Breast epithelium (tissue), 3 donors: Measurements from ENCODE around the gene ZNF813.

Source experiments
- CTCF ChIP-seq, 3 donors: fragments of 450-650 bp; IDR thresholded peaks; one replicate each; pipeline ENCODE4 v1.5.1; 2016 to 2017; ENCODE audit warnings: antibody characterized with exemption in 3 of 3, mild to moderate bottlenecking in 3 of 3, moderate library complexity in 3 of 3
- POLR2A ChIP-seq: fragments of 450-650 bp; IDR thresholded peaks from one replicate; pipeline ENCODE4 v1.6.1; 2016; ENCODE audit warnings: antibody characterized with exemption, mild to moderate bottlenecking, moderate library complexity
- POLR2AphosphoS5 ChIP-seq, 3 donors: sonication (generic); formaldehyde crosslinking; IDR thresholded peaks; one replicate each; pipeline ENCODE4 v1.6.1; 2017; ENCODE audit warnings: antibody characterized with exemption in 3 of 3

- TF ChIP-seq POLR2AphosphoS5 (IDR thresholded peaks at IDR 0.05), result no peak
- peak; percentile 15 to 69 (median 68) for TF ChIP-seq CTCF (IDR thresholded peaks at IDR 0.05)
- no peak for TF ChIP-seq POLR2A
Observed at GRCh38 chr19:53511933-53512374, 44.4 kb downstream of the ZNF813 start.
